HTERT RPE-1 (cell line): ENCODE results near the gene SPTLC1.
"Not testable (repeated sequence)": the region's sequence is repeated elsewhere in the genome, so short reads cannot be mapped to it uniquely, and the experiment has no call there.

Experiments used
- in situ Hi-C: fragments of 300-500 bp; cut with MboI; formaldehyde crosslinking; loops from 4 replicates; pipeline ENCODE4 v1.14.3; 2020; ENCODE audit warnings: low sequenced_read_pairs

Gene SPTLC1

DNA sequence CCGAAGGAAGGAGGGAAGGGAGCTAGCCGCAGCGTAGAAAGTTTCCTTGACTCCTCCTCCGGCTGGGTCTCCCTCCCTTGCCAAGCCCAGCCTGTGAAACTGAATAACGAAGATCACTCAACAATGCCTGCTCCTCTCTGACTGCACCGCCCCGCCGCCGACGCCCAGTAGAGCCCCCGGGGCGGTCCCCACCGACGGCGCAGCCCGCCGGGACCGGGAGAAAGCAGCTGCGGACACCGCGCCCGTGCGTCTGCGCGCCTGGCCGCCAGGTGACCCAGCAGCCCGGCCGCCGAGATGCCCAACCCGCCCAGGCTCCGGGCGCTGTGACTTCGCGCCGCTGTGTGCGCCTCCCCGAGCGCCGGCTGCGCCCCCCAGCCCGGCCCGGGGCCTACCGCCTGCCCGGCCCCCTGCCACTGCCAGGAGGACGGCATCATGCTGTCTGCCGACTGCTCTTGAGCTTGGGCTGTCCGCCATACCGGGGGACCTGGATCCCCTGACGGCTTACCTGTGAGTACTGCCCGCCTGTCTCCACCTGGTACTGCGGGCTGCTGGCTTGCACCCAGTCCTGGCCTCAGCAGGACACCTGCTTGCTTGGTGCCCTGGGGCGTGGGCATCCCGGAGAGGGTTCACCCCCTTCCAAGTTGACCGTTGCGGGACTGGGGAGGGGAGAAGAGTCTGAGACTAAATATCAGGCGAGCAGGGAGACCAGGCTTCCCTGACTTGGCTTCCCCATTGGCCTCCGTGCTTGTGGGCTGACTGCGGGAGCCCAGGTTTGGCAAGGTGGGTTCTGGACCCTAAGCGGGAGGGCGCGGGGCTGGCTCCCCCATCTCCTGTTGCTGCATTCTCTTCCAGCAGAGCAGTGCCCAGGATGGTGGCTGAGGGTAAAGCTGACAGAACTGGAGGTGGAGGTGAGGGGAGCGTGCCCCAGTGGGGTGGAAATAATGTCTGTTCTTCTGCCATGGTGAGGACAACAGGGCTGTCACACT lies 26.2 kb upstream of the SPTLC1 start:
- in situ Hi-C loops: no loop called here

DNA sequence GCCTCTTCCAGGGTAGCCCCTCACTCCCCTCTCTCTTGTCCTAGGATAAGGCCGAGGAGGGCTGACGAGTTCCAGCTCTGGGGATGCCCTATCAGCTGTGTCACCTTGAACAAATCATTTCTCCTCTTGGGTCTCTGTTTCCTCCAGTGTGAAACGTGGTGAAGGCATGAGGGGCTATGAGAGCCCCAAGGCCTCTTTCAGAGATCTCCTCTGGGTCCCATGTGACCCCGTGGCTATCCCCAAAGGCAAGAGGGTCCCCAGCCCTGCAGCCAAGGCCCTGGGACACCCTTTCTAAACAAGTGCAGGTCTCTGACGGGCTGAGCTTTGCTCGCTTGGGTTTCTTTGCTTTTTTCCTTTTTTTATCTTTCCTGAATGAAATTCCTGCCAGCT lies 25.5 kb upstream of the SPTLC1 start:
- in situ Hi-C loops: no loop called here

DNA sequence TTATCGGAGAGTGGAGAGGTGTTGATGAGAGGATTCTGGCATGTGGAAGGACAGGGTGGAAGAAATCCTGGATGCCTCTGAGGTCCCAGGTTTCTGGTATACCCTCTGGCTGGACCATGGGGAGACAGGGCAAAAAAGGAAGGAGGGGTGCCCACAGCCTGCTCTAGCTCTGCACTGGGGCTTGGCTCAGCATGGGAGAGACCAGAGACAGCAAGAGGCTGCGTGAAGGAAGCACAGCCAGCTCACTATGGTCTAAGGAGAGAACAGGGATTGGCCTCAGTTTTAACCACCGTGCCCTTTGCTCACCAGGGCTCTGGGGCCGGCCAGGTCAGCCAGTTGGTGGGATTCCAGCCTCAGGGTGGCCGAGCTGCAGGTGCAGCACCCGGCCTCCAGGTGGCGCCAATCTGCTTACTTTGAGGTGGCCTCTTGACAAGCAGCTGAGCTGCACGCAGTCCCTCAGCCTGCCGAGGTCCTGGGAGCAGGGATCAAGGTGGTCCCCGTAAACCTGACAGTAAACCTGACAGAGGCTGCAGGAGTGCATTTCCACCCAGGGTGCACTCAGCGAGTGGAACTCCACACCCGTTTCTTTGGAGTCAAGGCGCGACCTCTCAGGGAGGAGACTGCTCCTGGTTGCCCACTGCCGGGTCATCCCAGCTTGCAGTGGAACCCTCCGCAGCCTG lies 25.0 kb upstream of the SPTLC1 start:
- in situ Hi-C loops: no loop called here

DNA sequence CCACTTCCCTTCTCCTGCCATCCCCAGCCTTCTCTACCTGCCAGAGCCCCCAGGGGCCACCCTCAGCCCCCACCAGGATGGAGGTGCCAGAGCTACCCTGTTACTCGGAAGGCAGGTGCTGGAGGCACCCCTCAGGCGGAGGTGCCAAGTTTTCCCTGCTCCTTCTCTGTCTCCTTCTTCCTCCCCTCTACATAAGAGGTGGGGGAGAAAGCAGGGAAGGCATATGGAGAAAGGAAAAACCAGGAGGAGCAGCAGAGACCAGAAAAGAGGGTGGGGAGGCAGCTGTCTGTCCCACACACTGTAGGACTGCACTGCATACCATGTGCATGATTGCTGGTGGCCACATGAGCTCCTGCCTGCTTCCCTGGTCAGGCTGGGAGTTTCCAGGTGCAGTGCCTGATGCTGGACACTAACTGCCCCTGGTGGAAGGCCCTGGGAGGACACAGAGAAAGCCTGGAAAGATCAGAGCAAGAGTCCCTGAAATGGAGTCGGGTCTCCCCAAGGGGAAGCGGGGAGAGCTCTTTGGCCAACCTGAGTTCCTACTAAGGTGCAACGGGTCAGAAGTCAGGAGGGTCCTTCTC lies 23.8 kb upstream of the SPTLC1 start:
- in situ Hi-C loops: not testable (repeated sequence)

DNA sequence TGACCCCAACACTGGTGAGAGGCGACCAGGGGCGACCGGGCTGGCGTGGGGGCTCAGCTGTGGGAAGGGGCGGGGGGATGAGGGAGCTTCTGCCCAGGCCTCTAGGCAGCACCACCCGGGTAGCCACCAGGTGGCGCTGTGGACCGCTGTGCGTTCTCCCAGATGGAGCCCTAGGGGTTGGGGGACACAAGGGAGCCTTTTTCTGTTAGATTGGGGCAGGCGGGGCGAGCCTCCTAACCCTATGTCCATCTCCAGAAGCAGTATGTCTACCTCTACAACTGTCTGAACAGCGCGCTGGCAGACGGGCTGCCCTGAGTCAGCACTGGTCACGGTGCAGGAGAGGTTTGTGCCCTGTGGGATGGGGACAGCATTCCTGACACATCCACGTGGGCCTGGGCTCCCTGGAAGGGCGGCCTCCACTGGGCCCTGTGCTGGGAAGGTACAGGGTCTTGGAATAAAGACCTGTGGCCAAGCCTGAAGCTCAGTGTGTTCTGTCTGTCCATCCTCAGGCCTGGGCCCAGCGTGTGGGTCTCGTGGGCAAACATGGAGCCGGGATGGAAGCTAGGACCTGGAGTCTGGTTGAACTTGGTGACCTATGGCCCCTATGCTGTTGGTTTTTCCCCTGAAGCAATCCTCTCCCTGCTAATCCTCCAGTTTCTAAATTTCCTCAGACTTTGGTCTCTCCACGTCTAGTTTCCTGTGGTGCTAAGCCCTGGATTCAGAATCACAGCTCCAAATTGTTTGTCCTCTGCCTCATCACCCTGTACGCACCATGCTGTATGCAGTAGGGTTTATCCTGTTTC lies 23.1 kb upstream of the SPTLC1 start:
- in situ Hi-C loops: no loop called here

DNA sequence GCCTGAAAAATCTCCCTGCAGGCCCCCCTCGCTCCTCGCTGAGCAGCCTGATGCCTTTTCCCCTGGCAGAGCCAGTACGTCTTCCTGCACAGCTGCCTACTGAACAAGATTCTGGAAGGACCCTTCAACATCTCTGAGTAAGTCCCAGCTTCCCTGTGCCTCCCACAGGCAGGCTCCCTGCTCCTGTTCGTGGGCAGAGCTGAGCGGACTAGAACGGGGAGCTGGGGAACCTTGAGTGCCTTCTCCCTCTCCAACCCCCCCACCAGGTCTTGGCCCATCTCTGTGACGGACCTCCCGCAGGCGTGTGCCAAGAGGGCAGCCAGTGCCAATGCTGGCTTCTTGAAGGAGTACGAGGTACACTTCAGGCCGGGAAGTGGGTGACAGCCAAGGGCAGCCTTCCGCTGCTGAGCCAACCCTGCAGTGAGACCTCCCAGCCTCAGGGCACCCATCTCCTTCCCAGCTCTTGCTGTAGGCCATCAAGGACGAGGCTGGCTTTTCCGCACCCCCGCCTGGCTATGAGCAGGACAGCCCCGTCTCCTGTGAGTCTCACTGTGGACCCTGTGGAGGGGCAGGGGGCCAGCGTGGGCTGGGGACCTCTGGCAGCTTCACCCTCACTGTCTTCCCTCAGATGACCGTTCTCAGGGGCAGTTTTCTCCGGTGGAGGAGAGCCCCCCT lies 21.1 kb upstream of the SPTLC1 start:
- in situ Hi-C loops: no loop called here

DNA sequence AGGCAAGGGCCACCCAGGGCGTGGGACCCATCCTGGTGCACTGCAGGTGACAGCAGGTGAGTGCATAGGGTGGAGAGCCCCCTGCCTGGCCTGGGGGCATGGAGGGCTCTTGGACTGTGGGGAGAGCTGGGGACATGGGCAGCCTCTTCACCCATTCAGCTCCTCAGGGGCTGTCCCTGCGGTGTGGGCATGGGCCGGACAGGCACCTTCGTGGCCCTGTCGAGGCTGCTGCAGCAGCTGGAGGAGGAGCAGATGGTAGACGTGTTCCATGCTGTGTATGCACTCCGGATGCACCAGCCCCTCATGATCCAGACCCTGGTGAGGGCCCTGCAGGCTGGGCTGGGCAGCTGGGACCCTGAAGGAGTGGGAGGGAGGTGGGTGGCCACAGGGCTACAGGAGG lies 20.4 kb upstream of the SPTLC1 start:
- in situ Hi-C loops: no loop called here

DNA sequence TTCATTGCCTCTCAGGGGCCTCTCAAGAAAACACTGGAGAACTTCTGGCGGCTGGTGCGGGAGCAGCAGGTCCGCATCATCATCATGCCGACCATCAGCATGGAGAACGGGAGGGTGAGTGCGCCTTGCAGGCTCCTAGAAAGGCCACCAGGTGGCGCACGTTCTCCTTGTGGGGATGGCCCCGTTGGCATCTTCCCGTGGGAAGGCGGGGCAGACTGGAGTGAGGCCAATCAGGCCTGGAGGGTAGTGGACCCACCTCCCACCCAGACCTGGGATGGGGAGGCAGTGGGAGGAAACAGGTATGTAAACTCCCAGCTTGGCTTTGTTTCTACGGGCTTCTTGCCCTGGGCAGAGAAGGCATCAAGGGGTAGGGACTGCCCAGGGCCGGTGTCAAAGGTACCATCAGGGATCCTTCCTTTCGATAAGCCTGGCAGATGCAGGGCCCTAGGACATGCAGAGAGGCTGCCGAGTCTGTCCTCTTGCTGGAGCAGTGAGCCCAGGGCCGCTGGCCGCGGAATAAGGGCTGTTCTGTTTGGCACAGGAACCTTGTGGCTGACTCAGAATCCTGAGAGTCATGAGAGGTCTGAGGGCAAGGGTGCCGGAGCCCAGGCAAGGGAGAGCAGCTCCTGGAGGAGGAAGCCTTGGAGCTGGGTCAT lies 18.9 kb upstream of the SPTLC1 start:
- in situ Hi-C loops: no loop called here

DNA sequence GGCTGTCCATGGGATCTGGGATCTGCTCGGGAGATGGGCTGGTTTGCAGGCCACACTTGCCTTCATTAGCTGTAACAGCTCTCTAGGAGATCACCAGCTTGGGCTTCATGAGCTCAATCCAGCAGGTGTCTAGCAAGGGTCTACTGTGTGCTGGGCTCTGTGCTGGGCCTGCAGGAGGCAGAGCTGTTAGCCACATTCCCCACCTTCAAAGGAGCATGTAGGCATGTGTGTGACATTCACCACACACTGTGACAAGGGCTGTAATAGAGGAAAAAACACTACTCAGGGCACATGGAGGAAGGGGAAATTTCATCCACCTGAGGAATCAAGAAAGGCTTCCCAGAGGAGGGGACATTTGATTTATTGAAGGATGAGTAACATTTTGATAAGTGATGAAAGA lies 17.7 kb upstream of the SPTLC1 start:
- in situ Hi-C loops: not testable (repeated sequence)

DNA sequence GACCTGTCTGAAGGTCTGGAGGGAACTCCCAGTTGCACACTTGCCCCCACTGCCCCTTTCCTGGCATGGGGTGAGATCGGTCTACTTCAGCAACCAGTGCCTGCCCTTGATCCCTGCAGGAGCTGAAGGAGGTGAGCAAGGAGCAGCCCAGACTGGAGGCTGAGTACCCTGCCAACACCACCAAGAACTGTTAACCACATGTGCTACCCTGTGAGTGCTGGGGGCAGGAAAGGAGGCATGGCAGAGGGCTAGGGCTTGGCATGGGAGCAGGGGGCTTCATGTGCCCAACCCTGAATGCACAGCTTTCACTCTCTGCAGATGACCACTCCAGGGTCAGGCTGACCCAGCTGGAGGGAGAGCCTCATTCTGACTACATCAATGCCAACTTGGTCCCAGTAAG lies 17.3 kb upstream of the SPTLC1 start:
- in situ Hi-C loops: no loop called here

DNA sequence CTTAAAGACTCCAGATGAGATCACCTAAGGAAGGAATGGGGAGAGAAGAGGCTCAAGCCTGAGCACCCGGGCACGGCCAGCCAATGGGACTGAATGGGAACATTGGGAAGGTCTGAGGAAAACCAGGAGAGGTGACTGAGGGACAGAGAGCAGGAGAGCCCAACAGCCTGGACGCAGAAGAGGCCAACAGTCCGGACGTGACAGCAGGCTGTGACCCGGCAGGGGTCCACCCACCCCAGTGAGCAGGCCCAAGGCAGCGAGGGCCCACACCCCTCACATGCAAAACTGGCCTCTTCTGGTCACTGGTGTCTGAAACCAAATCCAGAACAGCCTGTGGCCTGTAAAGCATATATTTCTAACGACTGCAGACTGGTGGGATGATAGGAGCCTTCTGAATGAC lies 7.6 kb upstream of the SPTLC1 start:
- in situ Hi-C loops: no loop called here

DNA sequence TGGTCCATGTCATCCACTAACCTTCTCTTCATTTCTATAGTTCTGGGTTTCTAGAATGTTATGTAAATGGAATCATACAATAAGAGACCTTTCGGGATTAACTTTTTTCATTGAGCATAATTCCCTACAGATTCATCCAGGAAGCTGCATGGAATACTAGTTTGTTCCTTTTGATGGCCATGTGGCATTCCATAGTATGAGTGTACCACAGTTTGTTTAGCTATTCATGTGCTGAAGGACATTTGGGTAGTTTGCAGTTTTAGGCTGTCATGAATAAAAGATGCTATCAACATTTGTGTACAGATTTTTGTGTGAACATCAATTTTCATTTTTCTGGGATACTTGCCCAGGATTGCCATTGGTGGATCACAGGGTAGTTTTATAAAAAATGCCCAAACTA lies 6.8 kb upstream of the SPTLC1 start:
- in situ Hi-C loops: no loop called here

DNA sequence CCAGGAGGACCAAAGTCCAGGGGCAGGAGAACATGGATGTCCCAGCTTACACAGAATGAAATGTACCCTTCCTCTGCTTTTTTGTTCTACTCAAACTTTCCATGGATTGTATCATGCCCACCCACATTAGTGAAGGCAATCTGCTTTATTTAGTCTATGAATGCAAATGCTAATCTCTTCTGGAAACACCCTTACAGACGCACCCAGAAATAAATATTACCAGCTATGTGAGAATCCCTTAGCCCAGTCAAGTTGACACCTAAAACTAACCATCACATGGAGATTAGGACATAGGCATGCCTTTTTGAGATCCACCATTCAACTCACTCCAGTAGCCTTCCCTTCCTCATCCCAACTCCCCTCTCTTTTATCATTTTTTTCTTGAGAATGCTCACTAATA lies 6.1 kb upstream of the SPTLC1 start:
- in situ Hi-C loops: no loop called here

DNA sequence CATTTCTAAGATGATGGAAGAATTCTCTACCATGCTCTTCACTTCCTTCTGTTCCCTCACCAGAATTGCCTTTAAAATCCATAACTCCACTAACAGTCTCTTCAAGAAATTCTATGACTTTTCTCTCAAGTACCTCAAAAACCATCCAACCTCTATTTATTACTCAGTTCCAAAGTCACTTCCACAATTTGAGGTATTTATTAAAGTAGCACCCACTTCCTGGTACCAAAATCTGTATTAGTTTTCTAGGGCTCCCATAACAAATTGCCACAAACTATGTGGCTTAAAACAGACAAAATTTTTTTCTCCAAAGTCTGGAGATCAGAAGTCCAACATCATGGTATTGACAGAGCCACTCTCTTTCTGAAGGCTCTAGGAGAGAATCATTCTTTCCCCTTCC lies 4.9 kb upstream of the SPTLC1 start:
- in situ Hi-C loops: no loop called here

DNA sequence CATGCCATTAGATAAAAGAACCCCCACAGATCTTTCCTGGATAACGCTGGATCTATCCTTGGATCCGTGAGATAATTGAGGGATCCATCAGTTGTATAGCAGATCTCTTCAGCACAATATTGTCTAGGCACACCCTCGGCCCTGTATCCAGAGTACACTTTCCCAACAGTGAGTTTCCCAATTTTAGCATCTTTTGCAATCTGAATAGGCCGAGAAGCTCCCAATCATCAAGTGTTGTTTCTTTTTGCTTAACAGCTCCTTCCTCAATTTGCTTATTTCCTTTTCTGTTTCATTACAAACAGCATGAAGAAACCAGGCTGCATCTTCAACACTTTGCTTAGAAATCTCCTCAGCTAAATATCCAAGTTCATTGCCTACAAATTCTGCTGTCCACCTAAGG lies 4.4 kb upstream of the SPTLC1 start:
- in situ Hi-C loops: no loop called here

DNA sequence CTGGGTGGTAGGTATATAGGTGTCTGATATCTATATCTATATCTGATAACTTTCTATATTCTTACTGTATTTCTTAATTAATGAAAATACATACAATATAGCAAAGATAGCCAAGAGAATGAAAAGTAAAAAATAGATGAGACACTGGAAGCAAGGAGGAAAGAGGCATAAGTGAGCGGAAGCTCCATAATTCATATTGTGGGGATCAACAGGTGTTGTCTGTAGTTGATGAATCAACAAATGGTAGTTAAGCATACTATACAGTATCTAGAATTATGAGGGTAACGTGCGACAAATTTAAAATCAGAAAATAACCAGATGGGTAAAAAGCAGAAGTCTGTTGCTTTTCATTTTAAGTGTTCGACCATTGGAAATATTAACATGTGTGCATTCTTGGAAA lies 7.1 kb downstream of the SPTLC1 start:
- in situ Hi-C loops: no loop called here

DNA sequence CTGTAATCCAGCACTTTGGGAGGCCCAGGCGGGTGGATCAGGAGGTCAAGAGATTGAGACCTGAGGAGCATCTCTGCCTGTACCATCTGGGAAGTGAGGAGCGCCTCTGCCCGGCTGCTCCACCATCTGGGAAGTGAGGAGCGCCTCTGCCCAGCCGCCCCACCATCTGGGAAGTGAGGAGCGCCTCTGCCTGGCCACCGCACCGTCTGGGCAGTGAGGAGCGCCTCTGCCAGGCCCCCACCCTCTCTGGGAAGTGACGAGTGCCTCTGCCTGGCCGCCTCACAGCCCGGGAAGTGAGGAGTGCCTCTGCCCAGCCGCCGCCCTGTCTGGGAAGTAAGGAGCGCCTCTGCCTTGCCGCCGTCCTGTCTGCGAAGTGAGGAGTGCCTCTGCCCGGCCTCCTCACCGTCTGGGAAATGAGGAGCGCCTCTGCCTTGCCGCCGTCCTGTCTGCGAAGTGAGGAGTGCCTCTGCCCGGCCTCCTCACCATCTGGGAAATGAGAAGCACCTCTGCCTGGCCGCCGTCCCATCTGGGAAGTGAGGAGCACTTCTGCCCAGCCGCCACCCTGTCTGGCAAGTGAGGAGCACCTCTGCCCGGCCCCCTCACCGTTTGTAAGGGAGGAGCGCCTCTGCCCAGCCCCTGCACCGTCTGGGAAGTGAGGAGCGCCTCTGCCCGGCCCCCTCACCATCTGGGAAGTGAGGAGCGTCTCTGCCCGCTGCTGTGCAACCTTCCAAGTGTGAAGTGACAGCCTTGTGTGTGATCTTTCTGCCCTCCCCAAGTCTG lies 9.6 kb downstream of the SPTLC1 start:
- in situ Hi-C loops: not testable (repeated sequence)

DNA sequence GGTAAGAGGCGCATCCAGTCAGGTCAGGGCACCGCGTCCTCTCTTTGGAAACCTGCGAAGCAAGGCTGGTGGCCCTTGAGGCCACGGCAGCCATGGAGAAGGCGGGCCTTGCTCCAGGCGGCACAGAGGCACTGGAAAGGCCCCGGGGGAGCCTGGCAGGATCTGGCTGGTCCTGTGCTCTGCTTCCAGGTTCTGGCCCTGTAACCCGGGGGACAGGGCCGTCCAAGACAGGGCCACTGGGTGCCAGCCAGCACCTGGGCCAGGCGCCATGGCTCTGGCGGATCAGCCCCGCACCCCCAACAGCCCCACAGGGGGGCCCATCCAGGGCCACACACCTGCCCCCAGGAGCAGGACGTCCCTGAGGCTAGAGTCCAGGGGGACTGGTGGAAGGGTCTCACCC lies 11.6 kb downstream of the SPTLC1 start:
- in situ Hi-C loops: not testable (repeated sequence)

DNA sequence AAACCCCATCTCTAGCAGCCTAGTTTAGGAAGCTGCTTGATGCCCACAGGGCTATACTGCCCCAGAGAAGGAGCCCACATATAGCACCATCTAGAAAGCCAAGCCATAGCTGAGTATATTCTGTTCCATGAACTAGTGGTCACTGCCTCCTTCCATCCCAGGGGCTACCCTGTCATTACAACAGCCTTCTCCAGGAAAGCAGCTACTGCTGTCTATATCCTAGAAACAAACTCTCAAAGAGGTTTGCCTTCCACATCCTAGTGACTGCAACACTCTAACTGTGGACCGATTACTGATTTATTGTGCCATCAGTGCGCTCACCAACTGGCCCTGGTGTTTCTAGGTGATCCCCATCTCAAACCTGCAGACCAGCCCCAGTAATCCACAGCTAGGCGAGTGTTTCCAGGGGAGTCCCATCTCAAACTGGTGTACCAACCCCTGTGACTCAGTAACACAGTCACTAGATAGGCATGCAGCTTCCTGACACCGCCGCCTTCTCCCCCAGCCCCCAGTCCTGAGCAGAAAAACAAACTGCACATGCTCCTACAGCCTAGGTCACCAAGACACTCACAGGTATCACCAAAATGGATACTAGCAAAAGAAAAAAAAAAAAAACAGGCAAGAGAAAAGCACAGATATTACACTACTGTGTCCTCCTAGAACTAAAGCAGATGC lies 14.8 kb downstream of the SPTLC1 start:
- in situ Hi-C loops: no loop called here
